BLaER1 treated with 17β-estradiol and CSF1 and Interleukin-3, amounts not matched to agents 10 nM and 100 nM (cell line): Measurements from ENCODE around the gene MMP28.

Source experiments
- H3K27ac ChIP-seq, 11 experiments: shearing (Covaris generic); formaldehyde crosslinking; 2 replicates each; pipeline ENCODE4 v1.8.1; 2022
- H3K27me3 ChIP-seq, 11 experiments: shearing (Covaris generic); formaldehyde crosslinking; 2 replicates each; pipeline ENCODE4 v1.8.1; 2022
- H3K36me3 ChIP-seq, 11 experiments: shearing (Covaris generic); formaldehyde crosslinking; 2 replicates each; pipeline ENCODE4 v1.8.1; 2022
- H3K4me1 ChIP-seq, 10 experiments: shearing (Covaris generic); formaldehyde crosslinking; 2 replicates each; pipeline ENCODE4 v1.8.1; 2022
- H3K4me2 ChIP-seq, 11 experiments: shearing (Covaris generic); formaldehyde crosslinking; 2 replicates each; pipeline ENCODE4 v1.8.1; 2022
- H3K4me3 ChIP-seq, 10 experiments: shearing (Covaris generic); formaldehyde crosslinking; 2 replicates each; pipeline ENCODE4 v1.8.1; 2022
- H3K9ac ChIP-seq, 11 experiments: shearing (Covaris generic); formaldehyde crosslinking; 2 replicates each; pipeline ENCODE4 v1.8.1; 2022
- H3K9me3 ChIP-seq, 11 experiments: shearing (Covaris generic); formaldehyde crosslinking; replicated peaks in 1 of 11; 2 replicates each; pipeline ENCODE4 v1.8.1; 2022
- H4K20me1 ChIP-seq, 11 experiments: shearing (Covaris generic); formaldehyde crosslinking; 2 replicates each; pipeline ENCODE4 v1.8.1; 2022
- Cebpa-rat ChIP-seq, 11 experiments: shearing (Covaris generic); IDR thresholded peaks; 2 replicates each; pipeline ENCODE4 v1.8.1; 2022

The MMP28 gene

GRCh38 chr17:35748341-35748841, 47.0 kb downstream of the MMP28 start:
- Histone ChIP-seq H3K36me3 (no peaks in the 10 kb centered on the region), H3K4me1 (peaks cover 8 to 22% (median 17%) of the 10 kb centered on the region in 10 experiments; a peak in 19 of 20 replicates), H3K4me3 (no peak overlapping the region), H3K27ac (no peak overlapping the region), H3K4me2 (no peak overlapping the region), H4K20me1 (peaks cover 0 to 51% (median 2%) of the 10 kb centered on the region in 11 experiments; a peak in 9 of 22 replicates), H3K27me3 (peaks cover 29 to 42% (median 38%) of the 10 kb centered on the region in 11 experiments), H3K9me3 (no peaks in the 10 kb centered on the region), H3K9ac (no peak overlapping the region)
- TF ChIP-seq Cebpa-rat (IDR thresholded peaks at IDR 0.05): no peak

DNA sequence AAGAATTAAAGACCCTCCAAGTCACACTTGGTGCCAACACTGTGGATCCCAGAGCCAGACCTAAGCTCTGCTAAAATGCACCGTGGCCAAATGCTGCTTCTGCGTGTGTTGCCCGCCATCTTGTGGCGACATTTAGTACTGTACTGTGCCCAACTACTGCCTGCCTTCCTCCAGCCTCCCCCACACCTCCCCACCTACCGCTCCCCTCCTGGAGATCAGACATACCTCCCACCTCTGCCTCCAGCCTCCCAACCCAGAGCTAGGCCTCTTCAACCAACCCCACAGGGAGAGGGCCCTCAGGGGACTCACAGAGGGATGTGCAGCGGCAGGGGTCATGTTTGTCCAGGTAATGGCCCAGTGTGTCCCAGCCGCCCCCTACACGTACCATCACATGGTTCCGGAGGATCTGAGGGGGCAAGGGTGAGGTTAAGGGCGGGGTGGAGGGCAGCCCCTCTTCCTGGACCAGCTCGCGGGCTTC, 47.9 kb downstream of the MMP28 start:
- peaks cover 8 to 18% (median 13%) of the 10 kb centered on the region in 10 experiments; a peak in 19 of 20 replicates for H3K4me1 ChIP-seq
- no peak overlapping the region for H3K27ac ChIP-seq
- no peak overlapping the region for H3K4me3 ChIP-seq
- H3K4me2 ChIP-seq: no peak overlapping the region
- H3K9ac ChIP-seq: no peak overlapping the region
- TF ChIP-seq Cebpa-rat (IDR thresholded peaks at IDR 0.05): no peak
- H3K27me3 ChIP-seq: peaks cover 36 to 50% (median 46%) of the 10 kb centered on the region in 11 experiments
- peaks cover 0 to 52% (median 8%) of the 10 kb centered on the region in 11 experiments; a peak in 10 of 22 replicates for H4K20me1 ChIP-seq
- H3K9me3 ChIP-seq: no peaks in the 10 kb centered on the region
- no peaks in the 10 kb centered on the region for H3K36me3 ChIP-seq

- no peak overlapping the region for H3K27ac ChIP-seq
- H3K4me2 ChIP-seq: no peak overlapping the region
- TF ChIP-seq Cebpa-rat (IDR thresholded peaks at IDR 0.05): no peak
- no peak overlapping the region for H3K4me3 ChIP-seq
- H3K9me3 ChIP-seq: no peaks in the 10 kb centered on the region
- no peaks in the 10 kb centered on the region for H3K36me3 ChIP-seq
- no peak overlapping the region for H3K9ac ChIP-seq
- peaks cover 8 to 14% (median 10%) of the 10 kb centered on the region in 10 experiments; a peak in 18 of 20 replicates for H3K4me1 ChIP-seq
- peaks cover 50 to 61% (median 56%) of the 10 kb centered on the region in 11 experiments for H3K27me3 ChIP-seq
- peaks cover 0 to 62% (median 9%) of the 10 kb centered on the region in 11 experiments; a peak in 11 of 22 replicates for H4K20me1 ChIP-seq
Measured at GRCh38 chr17:35745749-35746320, 49.6 kb downstream of the MMP28 start.

GRCh38 chr17:35745246-35745645, 50.2 kb downstream of the MMP28 start:
- H3K4me2 ChIP-seq: no peak overlapping the region
- no peak overlapping the region for H3K4me3 ChIP-seq
- TF ChIP-seq Cebpa-rat (IDR thresholded peaks at IDR 0.05): no peak
- H3K9ac ChIP-seq: no peak overlapping the region
- peaks cover 3 to 8% (median 5%) of the 10 kb centered on the region in 10 experiments; a peak in 18 of 20 replicates for H3K4me1 ChIP-seq
- H3K9me3 ChIP-seq: no peaks in the 10 kb centered on the region
- H3K27me3 ChIP-seq: peaks cover 50 to 61% (median 56%) of the 10 kb centered on the region in 11 experiments
- H3K27ac ChIP-seq: no peak overlapping the region
- peaks cover 0 to 65% (median 14%) of the 10 kb centered on the region in 11 experiments; a peak in 11 of 22 replicates for H4K20me1 ChIP-seq
- H3K36me3 ChIP-seq: no peaks in the 10 kb centered on the region

- H3K4me2 ChIP-seq: no peak overlapping the region
- no peaks in the 10 kb centered on the region for H3K36me3 ChIP-seq
- TF ChIP-seq Cebpa-rat (IDR thresholded peaks at IDR 0.05): no peak
- peaks cover 49 to 61% (median 56%) of the 10 kb centered on the region in 11 experiments for H3K27me3 ChIP-seq
- H4K20me1 ChIP-seq: peaks cover 0 to 69% (median 14%) of the 10 kb centered on the region in 11 experiments; a peak in 11 of 22 replicates
- H3K9ac ChIP-seq: no peak overlapping the region
- no peak overlapping the region for H3K4me3 ChIP-seq
- H3K9me3 ChIP-seq: no peaks in the 10 kb centered on the region
- H3K4me1 ChIP-seq: peaks cover 0 to 5% (median under 1%) of the 10 kb centered on the region in 10 experiments; a peak in 9 of 20 replicates
- H3K27ac ChIP-seq: no peak overlapping the region
Measured at GRCh38 chr17:35744830-35745229, 50.6 kb downstream of the MMP28 start.

DNA sequence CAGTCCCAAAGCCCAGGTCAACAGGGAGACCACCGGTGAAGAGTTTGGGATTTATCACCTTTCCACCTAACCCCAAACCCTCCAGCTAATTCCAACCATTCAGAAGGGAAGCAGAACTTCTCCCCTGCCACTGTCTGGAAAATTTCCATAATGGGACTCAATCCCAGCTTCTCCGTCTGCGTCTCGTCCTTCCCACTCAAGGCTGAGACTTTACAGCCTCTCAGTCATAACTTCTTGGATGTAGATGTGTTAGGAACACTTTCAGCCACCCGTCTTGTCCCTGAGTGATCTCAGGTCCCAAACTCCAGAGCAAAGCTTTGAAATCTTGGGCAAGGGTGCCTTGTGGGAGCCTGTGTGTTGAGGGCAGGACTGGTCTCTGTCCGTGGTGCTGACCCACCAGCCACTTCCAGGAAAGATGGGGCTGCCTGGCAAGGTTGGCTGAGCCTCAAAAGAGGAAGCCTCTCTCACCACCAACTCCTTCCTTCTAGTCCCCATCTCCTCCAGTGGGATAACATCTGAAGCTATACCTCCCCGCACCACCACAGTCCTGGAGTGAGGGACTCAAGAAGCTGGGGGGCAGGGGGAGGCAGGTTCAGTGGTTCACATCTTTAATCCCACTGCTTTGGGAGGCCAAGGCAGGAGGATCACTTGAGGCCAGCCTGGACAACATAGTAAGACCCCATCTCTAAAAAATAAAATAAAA, 51.7 kb downstream of the MMP28 start:
- TF ChIP-seq Cebpa-rat (IDR thresholded peaks at IDR 0.05): no peak
- Histone ChIP-seq H3K4me2 (no peak overlapping the region), H3K27ac (no peak overlapping the region), H3K27me3 (peaks cover 39 to 58% (median 48%) of the 10 kb centered on the region in 11 experiments), H3K9me3 (no peaks in the 10 kb centered on the region), H3K4me3 (no peak overlapping the region), H3K36me3 (no peaks in the 10 kb centered on the region), H3K9ac (no peak overlapping the region), H3K4me1 (peaks cover 0 to 11% (median 5%) of the 10 kb centered on the region in 10 experiments; a peak in 14 of 20 replicates), H4K20me1 (peaks cover 0 to 70% (median 20%) of the 10 kb centered on the region in 11 experiments; a peak in 12 of 22 replicates)

DNA sequence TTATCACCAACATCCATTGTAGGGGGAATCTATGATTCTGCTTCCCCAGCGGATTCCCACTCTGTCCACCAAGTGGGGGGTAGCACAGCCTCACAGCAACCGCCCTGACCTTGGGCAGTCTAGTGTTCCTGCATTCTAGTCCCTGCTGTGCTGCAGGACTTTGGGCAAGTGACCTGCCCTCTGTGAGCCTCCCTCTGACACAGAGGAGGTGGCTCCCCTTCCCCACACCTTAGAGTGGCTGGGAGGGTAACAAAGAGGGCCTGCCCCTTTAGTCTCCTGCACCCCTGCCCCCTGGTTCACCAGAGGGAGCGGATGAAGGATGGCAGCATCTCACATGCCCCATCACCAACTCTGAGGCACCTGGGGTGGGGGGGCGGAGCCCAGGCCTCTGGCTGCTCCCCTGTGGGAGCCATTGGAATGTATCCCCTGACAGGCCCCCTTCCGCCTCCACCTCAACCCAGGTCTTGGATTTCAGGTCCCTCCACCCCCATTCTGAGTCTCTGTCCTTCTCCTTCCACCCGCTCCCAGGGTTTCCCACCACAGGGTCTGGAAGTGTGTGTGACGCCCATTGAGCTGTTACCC, 52.5 kb downstream of the MMP28 start:
- Histone ChIP-seq H3K4me2 (no peak overlapping the region), H3K27ac (no peak overlapping the region), H3K4me1 (peaks cover 0 to 13% (median 10%) of the 10 kb centered on the region in 10 experiments; a peak in 14 of 20 replicates), H3K36me3 (no peaks in the 10 kb centered on the region), H3K4me3 (no peak overlapping the region), H3K9me3 (no peaks in the 10 kb centered on the region), H3K9ac (no peak overlapping the region), H3K27me3 (peaks cover 36 to 55% (median 42%) of the 10 kb centered on the region in 11 experiments), H4K20me1 (peaks cover 0 to 69% (median 19%) of the 10 kb centered on the region in 11 experiments; a peak in 12 of 22 replicates)
- TF ChIP-seq Cebpa-rat (IDR thresholded peaks at IDR 0.05): no peak

DNA sequence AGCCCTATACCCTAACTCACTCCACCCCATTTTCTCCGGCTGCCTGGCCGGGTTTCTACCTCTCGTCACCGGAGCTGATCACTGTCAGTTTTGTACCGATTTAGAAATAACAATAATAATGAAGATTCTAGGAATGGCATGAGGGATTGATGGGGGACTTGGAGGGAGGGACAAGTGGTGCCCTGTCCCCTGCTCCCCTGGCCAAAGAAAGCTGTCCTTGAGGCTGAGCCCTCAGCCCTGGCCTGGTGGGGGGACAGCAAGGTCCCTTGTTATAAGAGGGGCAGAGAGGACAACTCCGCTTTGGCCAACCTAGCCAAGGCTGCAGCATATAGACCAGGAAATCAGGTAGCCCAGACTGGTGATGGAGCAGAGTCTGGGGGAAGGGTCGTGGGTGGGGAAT, 52.9 kb downstream of the MMP28 start:
- no peaks in the 10 kb centered on the region for H3K9me3 ChIP-seq
- no peaks in the 10 kb centered on the region for H3K36me3 ChIP-seq
- H3K27me3 ChIP-seq: peaks cover 36 to 55% (median 42%) of the 10 kb centered on the region in 11 experiments
- peaks cover 0 to 65% (median 17%) of the 10 kb centered on the region in 11 experiments; a peak in 11 of 22 replicates for H4K20me1 ChIP-seq
- H3K4me3 ChIP-seq: no peak overlapping the region
- no peak for TF ChIP-seq Cebpa-rat (IDR thresholded peaks at IDR 0.05)
- peaks cover 0 to 13% (median 10%) of the 10 kb centered on the region in 10 experiments; a peak in 14 of 20 replicates for H3K4me1 ChIP-seq
- no peak overlapping the region for H3K27ac ChIP-seq
- H3K9ac ChIP-seq: no peak overlapping the region
- no peak overlapping the region for H3K4me2 ChIP-seq
